Thyroid gland (tissue), 4 donors: ENCODE results near the gene XRCC4. TPM values are rescaled to one million over a fixed set of nuclear protein-coding genes. Genes with fewer than 3 reads are reported as not detected.

ENCODE experiments used
- DNase-seq, 2 donors: peaks; one replicate each; pipeline ENCODE4 v3.0.0-alpha.2; 2019
- H3K27ac ChIP-seq, 3 donors: fragments of 200-600 bp; sonication (generic); 1 replicate in 2 of 3; 2 replicates in 1 of 3; pipeline ENCODE4 v1.5.1; 2016 to 2019; ENCODE audit warnings: mild to moderate bottlenecking in 1 of 3, moderate library complexity in 1 of 3
- H3K27me3 ChIP-seq: fragments of 200-600 bp; sonication (generic); one replicate; pipeline ENCODE4 v1.5.1; 2019
- H3K36me3 ChIP-seq, 2 donors: fragments of 200-600 bp; sonication (generic); one replicate each; pipeline ENCODE4 v1.5.1; 2016 to 2019
- H3K4me1 ChIP-seq, 2 donors: fragments of 200-600 bp; sonication (generic); one replicate each; pipeline ENCODE4 v1.5.1; 2017 to 2019
- H3K4me3 ChIP-seq, 3 donors: fragments of 200-600 bp; sonication (generic); replicated peaks in 1 of 3; 1 replicate in 2 of 3; 2 replicates in 1 of 3; pipeline ENCODE4 v1.5.1; 2016; ENCODE audit warnings: mild to moderate bottlenecking in 1 of 3
- H3K9me3 ChIP-seq: fragments of 200-600 bp; sonication (generic); one replicate; pipeline ENCODE4 v1.5.1; 2017
- POLR2A ChIP-seq, 2 donors: fragments of 450-650 bp; IDR thresholded peaks; one replicate each; pipeline ENCODE4 v1.6.1; 2017; ENCODE audit warnings: antibody characterized with exemption in 2 of 2, mild to moderate bottlenecking in 2 of 2, moderate library complexity in 1 of 2
- WGBS, 2 donors: methylation state at CpG; one replicate each; pipeline ENCODE4 v1.1.5; 2017; 5-methylcytosine and 5-hydroxymethylcytosine counted together
- intact Hi-C: fragments of 100-400 bp; cut with DNase I; formaldehyde crosslinking; loops from one replicate; pipeline ENCODE4 v1.15.1; 2023
- total RNA-seq, 4 donors: library from RNA; depleted of rRNA; stranded (reverse); fragments of >200 nt; gene quantifications; one replicate each; pipeline ENCODE4 v1.2.3, GENCODE V29; 2016
- TF ChIP-seq, protein P1 (sequence below), 6 experiments: fragments of 200-600 bp in 3 of 6; fragments of 450-650 bp in 3 of 6; sonication (generic) in 3 of 6; IDR thresholded peaks; one replicate each; pipeline ENCODE4 v1.5.1; 2016 to 2019; ENCODE audit warnings: antibody characterized with exemption in 6 of 6, mild to moderate bottlenecking in 2 of 6, inconsistent platforms in 1 of 6, moderate library complexity in 1 of 6

Gene XRCC4
- total RNA-seq, 4 donors from 2014 or later = 6.7 to 11.6 (median 9.1) TPM

DNA sequence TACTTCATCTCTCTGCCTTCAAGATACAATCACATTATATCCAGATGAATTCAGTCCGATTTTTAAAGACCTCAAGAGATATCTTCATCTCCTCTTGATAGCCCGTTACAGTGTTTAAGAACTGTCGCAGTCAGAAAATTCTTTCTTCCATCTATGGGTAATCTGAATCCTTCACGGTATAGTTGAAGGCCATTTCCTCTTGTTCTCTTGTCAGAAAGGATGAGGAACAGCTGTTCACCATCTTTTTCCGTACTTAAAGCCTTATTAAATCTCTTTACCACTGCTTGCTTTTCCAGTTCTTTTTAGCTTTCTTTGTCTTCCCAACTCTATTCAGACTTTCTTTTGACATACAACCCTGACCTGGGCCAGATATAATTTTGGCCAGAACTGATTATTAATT lies 121.8 kb downstream of the XRCC4 start:
- no peak overlapping the region for H3K27ac ChIP-seq
- TF ChIP-seq, protein P1, sequence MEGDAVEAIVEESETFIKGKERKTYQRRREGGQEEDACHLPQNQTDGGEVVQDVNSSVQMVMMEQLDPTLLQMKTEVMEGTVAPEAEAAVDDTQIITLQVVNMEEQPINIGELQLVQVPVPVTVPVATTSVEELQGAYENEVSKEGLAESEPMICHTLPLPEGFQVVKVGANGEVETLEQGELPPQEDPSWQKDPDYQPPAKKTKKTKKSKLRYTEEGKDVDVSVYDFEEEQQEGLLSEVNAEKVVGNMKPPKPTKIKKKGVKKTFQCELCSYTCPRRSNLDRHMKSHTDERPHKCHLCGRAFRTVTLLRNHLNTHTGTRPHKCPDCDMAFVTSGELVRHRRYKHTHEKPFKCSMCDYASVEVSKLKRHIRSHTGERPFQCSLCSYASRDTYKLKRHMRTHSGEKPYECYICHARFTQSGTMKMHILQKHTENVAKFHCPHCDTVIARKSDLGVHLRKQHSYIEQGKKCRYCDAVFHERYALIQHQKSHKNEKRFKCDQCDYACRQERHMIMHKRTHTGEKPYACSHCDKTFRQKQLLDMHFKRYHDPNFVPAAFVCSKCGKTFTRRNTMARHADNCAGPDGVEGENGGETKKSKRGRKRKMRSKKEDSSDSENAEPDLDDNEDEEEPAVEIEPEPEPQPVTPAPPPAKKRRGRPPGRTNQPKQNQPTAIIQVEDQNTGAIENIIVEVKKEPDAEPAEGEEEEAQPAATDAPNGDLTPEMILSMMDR (IDR thresholded peaks at IDR 0.05) = no peak
- TF ChIP-seq POLR2A (IDR thresholded peaks at IDR 0.05) = no peak
- 85 to 86% methylated on average over 5 of the region's 5 CpGs for WGBS, 2 donors
- no peak for DNase-seq
- intact Hi-C loops = no loop called here
- H3K36me3 ChIP-seq = no peaks in the 10 kb centered on the region
- no peaks in the 10 kb centered on the region for H3K27me3 ChIP-seq
- no peak overlapping the region for H3K4me3 ChIP-seq
- H3K9me3 ChIP-seq = no peaks in the 10 kb centered on the region
- no peaks in the 10 kb centered on the region for H3K4me1 ChIP-seq

DNA sequence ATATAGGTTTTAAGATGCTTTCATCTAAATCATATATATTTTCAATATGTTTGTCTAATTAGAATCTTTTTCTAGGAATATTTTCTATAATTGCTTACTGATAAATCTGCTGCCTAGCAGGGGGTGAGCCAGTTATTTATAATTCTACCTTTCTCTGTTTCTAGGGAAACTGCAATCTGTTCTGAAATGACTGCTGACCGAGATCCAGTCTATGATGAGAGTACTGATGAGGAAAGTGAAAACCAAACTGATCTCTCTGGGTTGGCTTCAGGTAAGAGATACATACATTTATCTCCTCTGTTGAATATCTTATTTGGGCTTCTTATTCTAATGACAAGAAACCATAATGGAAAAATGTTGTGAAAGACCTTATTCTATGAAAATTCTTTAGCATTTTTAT lies 127.3 kb downstream of the XRCC4 start:
- DNase-seq = no peak
- Histone ChIP-seq H3K9me3 (no peaks in the 10 kb centered on the region), H3K4me1 (no peaks in the 10 kb centered on the region), H3K27me3 (no peaks in the 10 kb centered on the region), H3K4me3 (no peak overlapping the region), H3K27ac (no peak overlapping the region), H3K36me3 (no peaks in the 10 kb centered on the region)
- 95 to 98% methylated on average over 1 of the region's 1 CpG for WGBS, 2 donors
- TF ChIP-seq, protein P1 (IDR thresholded peaks at IDR 0.05) = no peak
- no peak for TF ChIP-seq POLR2A (IDR thresholded peaks at IDR 0.05)
- intact Hi-C loops = no loop called here

DNA sequence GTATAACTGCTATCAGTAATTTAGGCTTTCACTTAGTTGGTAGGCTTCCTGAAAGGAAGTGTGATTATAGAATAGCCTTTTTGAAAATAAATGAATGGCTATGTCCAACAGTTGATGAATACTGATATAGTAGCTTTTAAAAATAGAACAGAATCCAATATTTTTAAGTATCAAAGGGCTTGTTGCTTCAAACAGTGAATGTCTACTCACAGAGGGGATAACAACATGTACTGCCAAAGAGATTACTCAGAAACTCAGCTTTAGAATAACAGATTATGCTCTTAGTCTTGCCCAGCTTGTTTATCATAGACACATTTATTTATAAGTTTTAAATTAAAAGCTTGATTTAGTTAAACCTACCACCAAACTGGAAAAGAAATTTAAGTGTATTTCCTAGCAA lies 132.6 kb downstream of the XRCC4 start:
- Histone ChIP-seq H3K4me3 (no peak overlapping the region), H3K27me3 (no peaks in the 10 kb centered on the region), H3K9me3 (no peaks in the 10 kb centered on the region), H3K4me1 (no peaks in the 10 kb centered on the region), H3K27ac (no peak overlapping the region), H3K36me3 (no peaks in the 10 kb centered on the region)
- intact Hi-C loops = no loop called here
- TF ChIP-seq POLR2A (IDR thresholded peaks at IDR 0.05) = no peak
- TF ChIP-seq, protein P1 (IDR thresholded peaks at IDR 0.05) = no peak
- DNase-seq = no peak

DNA sequence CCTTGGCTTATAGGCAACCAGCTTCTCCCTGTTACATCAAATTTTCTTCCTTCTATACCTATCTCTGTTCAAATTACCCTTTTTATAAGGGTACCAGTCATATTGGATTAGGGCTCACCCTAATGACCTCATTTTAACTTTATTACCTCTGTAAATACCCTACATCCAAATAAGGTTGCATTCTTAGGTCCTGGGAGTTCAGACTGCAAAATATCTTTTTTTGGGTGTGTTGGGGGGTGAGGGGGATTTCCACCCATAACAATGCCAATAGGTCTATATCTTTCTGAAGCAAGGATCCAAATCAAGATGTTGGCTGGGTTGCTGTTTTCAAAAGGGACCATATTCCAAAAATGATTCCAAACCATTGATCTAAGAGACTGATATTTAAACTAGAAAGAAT lies 141.7 kb downstream of the XRCC4 start:
- no peak for TF ChIP-seq POLR2A (IDR thresholded peaks at IDR 0.05)
- TF ChIP-seq, protein P1 (IDR thresholded peaks at IDR 0.05) = no peak
- no peak for DNase-seq
- Histone ChIP-seq H3K27me3 (no peaks in the 10 kb centered on the region), H3K27ac (no peak overlapping the region), H3K4me3 (no peak overlapping the region), H3K4me1 (no peaks in the 10 kb centered on the region), H3K36me3 (no peaks in the 10 kb centered on the region), H3K9me3 (no peaks in the 10 kb centered on the region)
- intact Hi-C loops = no loop called here

DNA sequence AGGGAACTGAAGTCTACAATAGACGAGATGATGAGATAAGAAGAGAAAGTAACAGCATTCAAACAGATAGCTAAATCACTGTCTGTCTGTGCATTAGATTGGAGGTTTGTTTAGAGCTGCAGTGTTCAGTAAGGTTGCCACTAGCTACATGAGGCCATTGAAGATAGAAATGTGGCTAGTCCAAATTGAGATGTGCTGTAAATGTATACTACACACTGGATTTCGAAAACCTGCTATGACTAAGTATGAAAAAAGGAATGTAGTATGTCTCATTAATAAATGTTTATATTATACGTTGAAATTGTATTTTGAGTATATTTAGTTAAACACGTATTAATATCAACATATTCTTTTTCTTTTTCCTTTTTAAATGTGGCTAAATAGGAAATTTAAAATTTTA lies 142.1 kb downstream of the XRCC4 start:
- H3K4me1 ChIP-seq = no peaks in the 10 kb centered on the region
- H3K36me3 ChIP-seq = no peaks in the 10 kb centered on the region
- H3K27ac ChIP-seq = no peak overlapping the region
- TF ChIP-seq, protein P1 (IDR thresholded peaks at IDR 0.05) = no peak
- no peak for TF ChIP-seq POLR2A (IDR thresholded peaks at IDR 0.05)
- 69 to 71% methylated on average over 4 of the region's 4 CpGs for WGBS, 2 donors
- intact Hi-C loops = no loop called here
- DNase-seq = no peak
- H3K4me3 ChIP-seq = no peak overlapping the region
- no peaks in the 10 kb centered on the region for H3K27me3 ChIP-seq
- no peaks in the 10 kb centered on the region for H3K9me3 ChIP-seq
